ENCODE measurements around the gene CTSV.
"Not testable (repeated sequence)": the region's sequence is repeated elsewhere in the genome, so short reads cannot be mapped to it uniquely, and the experiment has no call there.

The CTSV gene

DNA sequence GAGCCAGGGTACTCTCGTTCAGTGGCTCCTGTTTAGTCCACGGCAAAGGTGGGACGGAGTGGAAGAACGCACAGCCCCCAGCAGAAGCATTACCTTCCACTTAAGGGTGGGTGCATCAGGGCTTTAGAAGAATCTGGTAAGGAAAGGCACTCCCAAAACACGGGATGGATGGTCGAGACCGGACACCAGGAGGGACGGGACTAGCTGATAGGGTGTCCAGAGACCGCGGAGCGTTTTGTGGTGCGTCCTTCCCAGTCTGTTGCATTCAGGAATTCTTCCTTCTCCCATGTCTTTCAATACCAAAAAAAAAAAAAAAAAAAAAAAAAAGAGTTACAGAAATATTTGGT lies 545 bp upstream of the CTSV start:
- peak; percentile 55 for DNase-seq

DNA sequence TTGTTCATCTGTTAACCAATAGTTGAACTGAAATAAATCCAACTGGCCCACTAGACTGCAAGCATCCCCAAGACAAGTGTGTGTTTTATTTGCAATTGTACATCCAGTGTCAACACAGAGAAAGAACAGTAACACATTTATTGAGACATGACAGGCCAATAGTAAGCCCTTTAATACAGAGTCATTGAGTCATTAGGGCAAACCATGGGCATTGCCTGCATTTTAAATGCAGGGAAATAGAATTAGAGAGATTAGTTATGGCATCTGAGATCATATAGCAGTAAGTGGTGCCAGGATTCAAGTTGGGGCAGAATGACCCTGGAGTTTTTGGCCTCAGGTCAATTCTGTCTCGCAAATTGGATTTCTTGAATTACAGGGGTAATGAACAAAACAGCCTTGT lies 15.4 kb downstream of the CTSV start:
- not testable (repeated sequence) for DNase-seq

DNA sequence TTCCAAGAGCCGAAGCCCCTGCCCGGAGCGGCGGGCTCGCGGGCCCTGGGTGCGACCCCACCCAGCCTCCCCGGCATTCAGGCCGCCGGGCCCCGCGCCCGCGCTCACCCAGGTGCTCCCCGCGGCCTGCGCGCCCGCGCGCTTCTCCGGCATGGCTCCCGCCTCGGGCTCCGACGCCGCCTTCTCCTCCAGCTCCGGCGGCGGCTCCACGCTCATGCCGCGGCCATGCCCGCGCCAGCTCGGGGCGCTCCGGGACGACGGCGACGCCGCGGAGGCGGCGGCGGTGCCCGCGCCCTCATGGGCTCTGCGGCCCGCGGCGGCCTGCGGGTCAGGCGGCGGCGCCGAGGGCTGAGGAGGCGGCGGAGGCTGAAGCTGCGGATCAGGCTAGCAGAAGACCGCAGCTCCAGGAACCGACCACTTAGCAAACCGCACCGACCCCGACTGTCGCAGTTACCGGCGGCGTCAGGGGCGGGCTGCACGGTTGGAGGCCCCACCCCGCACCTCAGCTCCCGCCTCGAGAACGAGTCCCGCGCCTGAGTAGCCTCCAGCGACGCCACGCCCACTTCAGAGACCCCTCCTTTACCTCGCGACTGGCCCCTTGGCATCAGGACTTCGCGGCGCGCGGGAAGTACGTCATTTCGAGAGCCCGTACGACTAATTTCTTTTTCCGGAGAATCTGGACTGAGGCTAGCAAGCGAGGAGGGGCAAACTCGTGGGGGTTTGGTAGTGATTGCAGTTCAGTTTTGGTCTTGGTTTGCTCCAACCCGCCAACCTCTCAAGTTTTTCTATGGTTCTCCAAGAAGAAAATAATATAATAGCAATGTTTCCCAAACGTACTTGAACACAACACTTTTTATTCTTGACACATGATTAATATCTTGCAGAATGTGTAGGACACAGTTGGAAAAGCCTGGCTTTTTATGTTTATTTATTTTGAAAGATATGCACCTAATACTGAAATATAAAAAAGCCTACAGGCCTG lies 25.5 kb downstream of the CTSV start:
- peak; percentile 74 for DNase-seq

DNA sequence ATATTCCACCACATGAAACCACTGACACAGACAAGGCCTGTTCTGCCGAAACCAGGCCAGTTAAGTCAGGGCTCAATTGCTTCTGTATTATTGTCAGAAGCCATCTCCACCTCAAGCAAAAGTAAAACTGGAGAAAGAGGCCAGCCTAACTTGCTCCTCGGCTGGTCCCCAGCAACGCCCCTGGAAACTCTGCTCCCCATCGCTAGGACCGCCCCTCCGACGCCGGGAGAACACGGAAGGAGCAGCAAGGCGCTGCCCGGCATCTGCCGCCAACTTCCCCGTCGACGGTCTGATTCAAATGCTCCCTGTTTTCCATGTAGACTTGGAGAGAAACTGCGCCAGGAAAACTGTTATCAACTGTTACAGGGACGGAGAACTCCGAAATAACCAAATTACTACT lies 26.3 kb downstream of the CTSV start:
- DNase-seq = peak; percentile 10

DNA sequence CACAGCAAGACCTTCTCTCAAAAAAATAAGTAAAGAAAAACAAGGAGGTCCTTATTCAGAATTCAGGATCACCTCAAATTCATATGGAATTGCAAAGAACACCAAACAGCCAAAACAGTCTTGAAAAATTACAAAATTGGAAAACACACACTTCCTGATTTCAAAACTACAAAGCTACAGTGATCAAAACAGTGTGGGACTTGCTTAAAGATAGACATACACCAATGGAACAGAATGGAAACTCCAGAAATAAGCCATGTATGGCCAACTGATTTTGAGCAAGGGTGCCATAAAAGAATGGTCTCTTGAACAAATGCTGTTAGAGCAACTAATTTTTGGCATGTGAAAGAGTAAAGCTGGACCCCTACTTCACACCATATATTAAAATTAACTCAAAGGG lies 36.7 kb downstream of the CTSV start:
- DNase-seq = not testable (repeated sequence)

DNA sequence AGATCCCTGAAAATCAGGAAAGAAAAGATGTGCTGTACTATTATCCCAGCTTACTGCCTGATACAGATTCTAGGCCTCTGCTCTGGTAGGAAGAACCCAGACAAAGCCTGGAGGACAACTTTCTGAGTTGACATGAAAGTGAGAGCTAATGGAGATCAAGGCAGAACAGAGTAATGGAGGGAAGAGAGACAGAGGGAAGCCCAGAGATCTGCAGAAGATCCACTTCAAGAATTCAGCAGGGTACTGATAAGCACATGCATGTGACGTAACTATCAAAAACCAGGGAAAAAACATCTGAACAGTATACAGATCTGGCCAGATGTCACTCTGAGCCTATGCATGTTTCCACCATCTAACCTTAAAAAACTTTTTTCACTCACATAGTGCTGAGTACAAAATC lies 37.6 kb downstream of the CTSV start:
- not testable (repeated sequence) for DNase-seq

DNA sequence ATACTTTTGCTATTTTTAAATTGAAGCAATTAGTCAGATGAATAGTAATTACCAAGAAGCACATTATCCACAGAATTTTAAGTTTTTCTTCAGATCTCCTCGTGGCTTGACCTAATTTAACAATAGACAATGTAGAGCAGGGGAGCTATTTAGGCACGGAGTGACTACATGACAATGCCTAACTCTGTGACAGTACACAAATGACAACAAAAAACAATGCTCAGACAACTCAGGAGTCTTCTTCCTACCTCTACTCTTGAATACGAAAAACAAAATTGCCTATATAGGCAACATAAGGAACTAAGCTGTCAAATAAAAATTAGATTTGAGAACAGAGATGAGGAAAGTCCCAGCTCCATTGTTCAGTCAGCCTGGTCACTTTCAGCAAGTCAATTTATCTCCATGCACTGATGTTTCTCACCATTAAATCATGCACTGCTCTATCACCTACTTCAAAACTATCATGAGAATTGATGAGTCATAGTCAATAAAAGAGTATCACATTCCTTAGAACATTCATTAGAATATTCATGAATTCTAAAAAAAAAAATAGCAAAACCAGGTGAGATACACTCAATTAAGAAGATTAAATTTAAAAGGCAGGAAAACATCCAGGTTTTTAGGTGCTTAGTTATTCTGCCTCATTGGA lies 38.7 kb downstream of the CTSV start:
- not testable (repeated sequence) for DNase-seq

DNA sequence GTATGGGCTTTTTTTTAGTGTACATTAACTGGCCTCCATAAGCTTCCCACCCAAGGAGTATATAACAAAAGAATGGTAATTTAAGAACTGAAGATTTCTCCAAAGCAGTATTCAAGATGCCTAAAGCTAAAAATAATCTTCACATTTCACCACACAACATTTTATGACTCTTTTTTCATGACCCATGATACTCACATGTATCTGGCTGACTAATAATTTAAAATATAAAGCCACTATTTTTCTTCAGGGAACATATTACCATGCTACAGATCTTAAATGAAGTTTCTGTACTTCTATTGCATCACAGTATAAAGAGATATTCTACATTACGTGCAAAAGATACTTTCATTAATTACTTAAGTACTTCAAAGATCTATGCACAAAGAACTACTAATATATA lies 39.2 kb downstream of the CTSV start:
- not testable (repeated sequence) for DNase-seq

DNA sequence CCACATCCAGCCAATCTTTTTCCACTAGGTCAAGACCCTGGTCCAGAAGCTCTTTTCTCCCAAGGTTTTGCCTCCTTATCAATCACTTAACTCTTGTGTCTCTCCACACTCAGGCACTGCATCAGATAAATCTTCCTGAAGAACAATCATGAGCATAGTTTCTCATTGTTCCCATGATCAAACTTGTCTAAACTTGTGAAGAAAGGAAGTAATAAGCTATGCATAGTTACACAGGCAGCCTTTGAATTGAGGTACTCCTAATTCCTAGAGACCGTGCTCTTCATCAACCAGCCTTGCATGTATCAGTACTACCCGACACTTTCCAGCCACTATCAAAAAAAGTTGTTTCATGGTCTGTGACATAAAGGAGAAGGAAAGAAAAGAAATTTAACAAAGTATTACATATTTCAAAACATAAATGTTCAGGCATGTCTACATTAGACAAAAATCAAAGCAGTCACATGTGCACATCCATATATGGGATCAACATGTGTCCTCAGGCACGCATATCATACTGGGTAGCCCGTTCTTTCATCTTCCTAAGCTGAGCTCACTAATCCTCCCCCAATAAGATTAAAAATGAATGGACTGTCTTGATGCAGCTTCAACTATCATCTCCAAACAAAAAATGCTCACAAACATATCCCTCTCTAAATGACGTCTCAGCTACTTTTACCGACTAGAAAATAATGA lies 41.8 kb downstream of the CTSV start:
- not testable (repeated sequence) for DNase-seq

DNA sequence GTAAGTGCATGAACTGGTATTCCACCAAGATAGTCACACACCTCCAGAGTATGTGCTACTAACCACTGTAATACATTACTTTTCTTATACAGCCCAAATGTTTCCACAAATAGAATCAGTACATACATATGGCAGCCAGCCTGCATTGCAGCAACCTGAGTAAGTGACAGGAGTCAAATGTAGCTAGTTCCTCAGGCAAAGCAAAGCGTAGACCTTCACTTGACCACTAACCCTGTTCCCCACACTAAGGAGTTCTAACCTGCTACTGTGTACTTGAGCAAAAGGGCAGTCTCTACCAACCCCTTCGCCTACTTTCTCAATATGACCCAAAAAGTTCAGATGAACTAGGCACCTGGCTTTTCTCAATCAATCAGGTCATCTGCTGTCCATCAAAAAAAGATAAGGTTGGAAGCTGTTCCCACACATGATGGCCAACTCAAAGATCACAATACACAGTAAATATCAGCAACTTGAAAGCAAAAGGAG lies 44.4 kb downstream of the CTSV start:
- not testable (repeated sequence) for DNase-seq

DNA sequence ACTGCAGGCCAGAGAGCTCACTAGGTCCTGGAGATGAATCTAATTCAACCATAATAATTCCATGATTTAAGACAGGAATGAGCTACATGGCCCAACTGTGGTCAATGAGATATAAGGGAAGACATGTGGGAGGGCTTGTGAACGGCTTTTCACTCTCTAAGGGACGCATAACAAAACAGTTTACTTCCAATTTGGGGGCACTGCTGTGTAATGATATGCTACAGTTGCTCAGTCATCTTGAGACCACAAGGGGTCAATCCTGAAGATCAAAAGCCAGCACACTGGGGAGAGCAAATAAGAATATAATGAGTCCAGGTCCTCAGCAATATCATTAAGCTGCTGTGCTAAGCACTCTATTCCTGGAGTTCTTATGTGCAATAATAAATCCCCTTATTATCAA lies 46.6 kb downstream of the CTSV start:
- DNase-seq = not testable (repeated sequence)

DNA sequence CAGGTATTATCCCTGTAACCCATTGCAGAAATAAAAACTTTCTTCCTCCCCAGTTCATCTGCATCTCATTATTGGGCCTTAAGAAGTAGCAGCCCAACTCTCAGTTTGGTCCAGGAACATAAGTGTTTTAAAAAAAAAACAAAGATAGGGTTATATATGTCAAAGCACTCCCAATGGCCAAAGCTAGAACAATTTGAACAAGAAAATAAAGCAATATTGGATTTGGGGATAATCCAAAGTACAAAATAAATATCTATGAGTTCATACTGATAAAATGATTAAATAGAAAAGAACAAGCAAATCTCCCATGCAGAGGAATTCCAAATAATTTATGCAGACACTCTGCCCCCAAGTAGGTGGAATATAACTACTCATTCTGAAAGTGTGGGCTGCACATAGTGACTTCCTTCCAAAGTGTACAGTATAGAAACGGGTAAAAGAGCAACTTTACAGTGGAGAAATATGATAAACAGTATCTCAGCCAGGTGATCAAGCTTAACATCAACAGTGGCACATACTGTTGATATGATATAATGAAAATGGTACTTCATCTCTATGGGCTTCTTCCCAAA lies 49.1 kb downstream of the CTSV start:
- not testable (repeated sequence) for DNase-seq

DNA sequence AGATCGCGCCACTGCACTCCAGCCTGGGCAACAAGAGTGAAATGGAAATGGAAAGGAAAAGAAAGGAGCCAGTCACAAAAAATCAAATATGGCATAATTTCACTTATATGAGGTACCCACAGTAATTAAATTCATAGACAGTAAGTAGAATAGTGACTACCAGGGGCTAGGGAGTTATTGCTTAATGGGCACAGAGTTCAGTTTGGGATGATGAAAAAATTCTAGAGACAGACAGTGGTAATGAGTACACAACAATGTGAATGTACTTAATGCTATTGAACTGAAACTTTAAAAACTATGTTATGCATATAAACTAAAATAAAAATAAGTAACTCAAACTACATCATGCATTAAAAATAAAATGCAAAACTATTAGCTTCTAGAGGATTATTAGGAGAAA lies 54.1 kb downstream of the CTSV start:
- DNase-seq = not testable (repeated sequence)

DNA sequence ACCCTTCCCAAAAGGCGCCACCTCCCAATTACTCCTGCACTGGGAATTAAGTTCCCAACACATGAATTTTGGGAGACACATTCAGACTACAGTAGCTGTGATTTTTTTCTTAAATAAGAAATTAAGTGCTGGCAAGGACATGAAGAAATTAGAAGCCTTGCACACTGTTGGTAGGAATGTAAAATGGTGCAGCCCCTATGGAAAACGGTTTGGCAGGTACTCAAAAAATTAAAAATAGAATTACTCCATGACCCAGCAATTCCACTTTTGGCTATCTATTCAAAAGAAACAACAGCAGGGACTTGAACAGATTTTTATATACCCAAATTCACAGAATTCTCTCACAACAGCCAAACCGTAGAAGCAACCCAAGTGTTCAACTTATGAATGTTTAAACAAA lies 54.8 kb downstream of the CTSV start:
- not testable (repeated sequence) for DNase-seq

DNA sequence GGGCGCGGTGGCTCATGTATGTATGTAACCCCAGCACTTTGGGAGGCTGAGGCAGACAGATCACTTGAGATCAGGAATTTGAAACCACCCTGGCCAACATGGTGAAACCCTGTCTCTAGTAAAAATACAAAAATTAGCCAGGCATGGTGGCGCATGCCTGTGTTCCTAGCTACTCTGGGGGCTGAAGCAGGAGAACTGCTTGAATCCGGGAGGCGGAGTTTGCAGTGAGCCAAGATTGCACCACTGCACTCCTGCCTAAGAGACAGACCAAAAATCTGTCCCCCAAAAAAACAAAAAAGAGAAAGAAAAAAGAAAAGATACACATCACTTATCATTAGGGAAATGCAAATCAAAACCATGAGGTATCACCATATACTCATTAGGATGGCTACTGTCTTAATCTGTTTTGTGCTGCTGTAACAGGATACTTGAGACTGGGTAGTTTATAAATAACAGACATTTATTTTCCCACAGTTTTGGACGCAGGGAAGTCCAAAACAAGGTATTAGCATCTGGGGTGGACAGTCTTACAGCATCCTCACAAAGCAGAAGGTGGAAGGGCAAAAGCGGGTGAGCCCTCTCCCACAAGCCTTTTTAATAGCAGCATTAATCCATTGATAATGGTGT lies 55.3 kb downstream of the CTSV start:
- DNase-seq = not testable (repeated sequence)
